ENCODE measurements around the gene MACROH2A1.

MACROH2A1 gene

GRCh38 chr5:135296900-135297816 is 101.9 kb downstream of the MACROH2A1 start:
- Histone ChIP-seq H3K9ac (ENCODE audit: low read length) (no peak overlapping the region), H3K4me3 (ENCODE audit: low read length) (no peak overlapping the region), H3K36me3 (replicated peaks; ENCODE audit: insufficient read depth, low read length) (no peaks in the 10 kb centered on the region), H3K9me3 (replicated peaks; ENCODE audit: insufficient read depth, low read length) (no peaks in the 10 kb centered on the region), H3K79me2 (ENCODE audit: low read length) (no peaks in the 10 kb centered on the region), H3K27ac (ENCODE audit: low read length) (no peak overlapping the region), H3F3A (ENCODE audit: insufficient read depth, low read length) (no peaks in the 10 kb centered on the region), H3K4me1 (ENCODE audit: low read length) (no peaks in the 10 kb centered on the region), H3K27me3 (replicated peaks; ENCODE audit: insufficient read depth, low read length) (no peaks in the 10 kb centered on the region), H2AFZ (ENCODE audit: low read length) (no peak overlapping the region), H3K9me2 (replicated peaks; ENCODE audit: insufficient read depth, low read length) (no peaks in the 10 kb centered on the region), H3K4me2 (ENCODE audit: low read depth, low read length) (no peak overlapping the region), H4K20me1 (ENCODE audit: insufficient read depth, low read length) (no peaks in the 10 kb centered on the region)
- no peak for DNase-seq
- TF ChIP-seq EZH2phosphoT487 (IDR thresholded peaks at IDR 0.05; ENCODE audit: low read length) (no peak), CTCF (IDR thresholded peaks at IDR 0.05; ENCODE audit: low read length) (no peak), EZH2 (optimal IDR thresholded peaks at IDR 0.05; ENCODE audit: low read depth, low read length) (no peak)

GRCh38 chr5:135295852-135296251 is 103.2 kb downstream of the MACROH2A1 start:
- Histone ChIP-seq H3K4me3 (ENCODE audit: low read length) (no peak overlapping the region), H3K79me2 (ENCODE audit: low read length) (no peaks in the 10 kb centered on the region), H3K36me3 (replicated peaks; ENCODE audit: insufficient read depth, low read length) (no peaks in the 10 kb centered on the region), H4K20me1 (ENCODE audit: insufficient read depth, low read length) (no peaks in the 10 kb centered on the region), H3K27ac (ENCODE audit: low read length) (no peak overlapping the region), H3F3A (ENCODE audit: insufficient read depth, low read length) (no peaks in the 10 kb centered on the region), H3K4me1 (ENCODE audit: low read length) (no peaks in the 10 kb centered on the region), H3K9me3 (replicated peaks; ENCODE audit: insufficient read depth, low read length) (no peaks in the 10 kb centered on the region), H3K27me3 (replicated peaks; ENCODE audit: insufficient read depth, low read length) (no peaks in the 10 kb centered on the region), H2AFZ (ENCODE audit: low read length) (no peak overlapping the region), H3K9me2 (replicated peaks; ENCODE audit: insufficient read depth, low read length) (no peaks in the 10 kb centered on the region), H3K9ac (ENCODE audit: low read length) (no peak overlapping the region), H3K4me2 (ENCODE audit: low read depth, low read length) (no peak overlapping the region)
- no peak for DNase-seq
- no peak for TF ChIP-seq EZH2 (optimal IDR thresholded peaks at IDR 0.05; ENCODE audit: low read depth, low read length)
- TF ChIP-seq CTCF (IDR thresholded peaks at IDR 0.05; ENCODE audit: low read length) = no peak
- TF ChIP-seq EZH2phosphoT487 (IDR thresholded peaks at IDR 0.05; ENCODE audit: low read length) = no peak

- Histone ChIP-seq H3K9me2 (replicated peaks; ENCODE audit: insufficient read depth, low read length) (no peaks in the 10 kb centered on the region), H3K9ac (ENCODE audit: low read length) (no peak overlapping the region), H3K4me3 (ENCODE audit: low read length) (no peak overlapping the region), H2AFZ (ENCODE audit: low read length) (no peak overlapping the region), H4K20me1 (ENCODE audit: insufficient read depth, low read length) (no peaks in the 10 kb centered on the region), H3K4me2 (ENCODE audit: low read depth, low read length) (no peak overlapping the region), H3K4me1 (ENCODE audit: low read length) (no peaks in the 10 kb centered on the region), H3K27me3 (replicated peaks; ENCODE audit: insufficient read depth, low read length) (no peaks in the 10 kb centered on the region), H3K79me2 (ENCODE audit: low read length) (no peaks in the 10 kb centered on the region), H3K9me3 (replicated peaks; ENCODE audit: insufficient read depth, low read length) (no peaks in the 10 kb centered on the region), H3K36me3 (replicated peaks; ENCODE audit: insufficient read depth, low read length) (no peaks in the 10 kb centered on the region), H3K27ac (ENCODE audit: low read length) (no peak overlapping the region), H3F3A (ENCODE audit: insufficient read depth, low read length) (no peaks in the 10 kb centered on the region)
- DNase-seq = no peak
- no peak for TF ChIP-seq EZH2phosphoT487 (IDR thresholded peaks at IDR 0.05; ENCODE audit: low read length)
- no peak for TF ChIP-seq EZH2 (optimal IDR thresholded peaks at IDR 0.05; ENCODE audit: low read depth, low read length)
- TF ChIP-seq CTCF (IDR thresholded peaks at IDR 0.05; ENCODE audit: low read length) = no peak
These were observed 104.2 kb downstream of the MACROH2A1 start for GRCh38 chr5:135294793-135295192.
